Ovary (tissue), 3 donors: ENCODE results near the gene GABRD.

Experiments used
- EP300 ChIP-seq: sonication (generic); formaldehyde crosslinking; IDR thresholded peaks from one replicate; pipeline ENCODE4 v1.6.1; 2017; ENCODE audit warnings: antibody characterized with exemption
- POLR2A ChIP-seq: fragments of 450-650 bp; IDR thresholded peaks from one replicate; pipeline ENCODE4 v1.6.1; 2017; ENCODE audit warnings: antibody characterized with exemption, mild to moderate bottlenecking, moderate library complexity
- TF ChIP-seq, protein P1 (sequence below), 3 donors: fragments of 450-650 bp in 2 of 3; fragments of 200-600 bp in 1 of 3; IDR thresholded peaks; one replicate each; pipeline versions ENCODE4 v1.5.1 to v1.8.0; 2016 to 2022; ENCODE audit warnings: antibody characterized with exemption in 3 of 3, mild to moderate bottlenecking in 1 of 3
- donor health status: DM: no; HTN: no; CAD: no.

DNA sequence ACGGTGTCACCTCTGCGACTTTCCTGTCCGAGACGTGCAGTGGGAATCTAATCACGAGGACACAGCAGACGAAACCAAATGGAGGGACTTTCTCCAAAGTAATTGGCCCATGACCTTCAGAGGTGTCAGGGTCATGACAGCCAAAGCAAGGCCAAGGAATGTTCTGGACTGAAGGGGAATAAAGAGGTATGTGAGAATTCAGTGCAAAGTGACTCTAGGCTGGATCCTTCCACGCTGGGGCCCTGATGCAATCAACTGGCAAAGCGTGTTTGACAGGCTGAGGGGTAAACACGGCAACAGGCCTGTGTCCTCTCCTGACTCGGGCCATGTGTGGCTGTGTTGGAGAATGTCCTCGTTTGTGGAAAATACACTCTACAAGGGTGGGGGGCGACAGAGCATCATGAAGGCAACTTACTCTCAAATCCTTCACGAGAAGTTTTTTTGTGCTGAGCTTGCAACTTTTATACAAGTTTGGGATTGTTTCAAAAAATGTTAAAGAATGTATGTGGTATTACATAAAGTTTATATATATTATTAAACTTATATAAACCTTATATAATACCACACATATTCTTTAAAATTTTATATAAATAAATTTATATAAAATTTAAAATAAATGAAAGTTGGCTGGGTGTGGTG, 17.3 kb upstream of the GABRD start:
- TF ChIP-seq, protein P1, sequence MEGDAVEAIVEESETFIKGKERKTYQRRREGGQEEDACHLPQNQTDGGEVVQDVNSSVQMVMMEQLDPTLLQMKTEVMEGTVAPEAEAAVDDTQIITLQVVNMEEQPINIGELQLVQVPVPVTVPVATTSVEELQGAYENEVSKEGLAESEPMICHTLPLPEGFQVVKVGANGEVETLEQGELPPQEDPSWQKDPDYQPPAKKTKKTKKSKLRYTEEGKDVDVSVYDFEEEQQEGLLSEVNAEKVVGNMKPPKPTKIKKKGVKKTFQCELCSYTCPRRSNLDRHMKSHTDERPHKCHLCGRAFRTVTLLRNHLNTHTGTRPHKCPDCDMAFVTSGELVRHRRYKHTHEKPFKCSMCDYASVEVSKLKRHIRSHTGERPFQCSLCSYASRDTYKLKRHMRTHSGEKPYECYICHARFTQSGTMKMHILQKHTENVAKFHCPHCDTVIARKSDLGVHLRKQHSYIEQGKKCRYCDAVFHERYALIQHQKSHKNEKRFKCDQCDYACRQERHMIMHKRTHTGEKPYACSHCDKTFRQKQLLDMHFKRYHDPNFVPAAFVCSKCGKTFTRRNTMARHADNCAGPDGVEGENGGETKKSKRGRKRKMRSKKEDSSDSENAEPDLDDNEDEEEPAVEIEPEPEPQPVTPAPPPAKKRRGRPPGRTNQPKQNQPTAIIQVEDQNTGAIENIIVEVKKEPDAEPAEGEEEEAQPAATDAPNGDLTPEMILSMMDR (IDR thresholded peaks at IDR 0.05) = no peak
- no peak for TF ChIP-seq POLR2A
- TF ChIP-seq EP300 = no peak
